ENCODE data around the gene ZYG11B.

GRCh38 chr1:52771384-52771783 is 45.1 kb downstream of the ZYG11B start:
- TF ChIP-seq, protein P1, sequence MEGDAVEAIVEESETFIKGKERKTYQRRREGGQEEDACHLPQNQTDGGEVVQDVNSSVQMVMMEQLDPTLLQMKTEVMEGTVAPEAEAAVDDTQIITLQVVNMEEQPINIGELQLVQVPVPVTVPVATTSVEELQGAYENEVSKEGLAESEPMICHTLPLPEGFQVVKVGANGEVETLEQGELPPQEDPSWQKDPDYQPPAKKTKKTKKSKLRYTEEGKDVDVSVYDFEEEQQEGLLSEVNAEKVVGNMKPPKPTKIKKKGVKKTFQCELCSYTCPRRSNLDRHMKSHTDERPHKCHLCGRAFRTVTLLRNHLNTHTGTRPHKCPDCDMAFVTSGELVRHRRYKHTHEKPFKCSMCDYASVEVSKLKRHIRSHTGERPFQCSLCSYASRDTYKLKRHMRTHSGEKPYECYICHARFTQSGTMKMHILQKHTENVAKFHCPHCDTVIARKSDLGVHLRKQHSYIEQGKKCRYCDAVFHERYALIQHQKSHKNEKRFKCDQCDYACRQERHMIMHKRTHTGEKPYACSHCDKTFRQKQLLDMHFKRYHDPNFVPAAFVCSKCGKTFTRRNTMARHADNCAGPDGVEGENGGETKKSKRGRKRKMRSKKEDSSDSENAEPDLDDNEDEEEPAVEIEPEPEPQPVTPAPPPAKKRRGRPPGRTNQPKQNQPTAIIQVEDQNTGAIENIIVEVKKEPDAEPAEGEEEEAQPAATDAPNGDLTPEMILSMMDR (IDR thresholded peaks at IDR 0.05), result no peak
- no peak for TF ChIP-seq POLR2A (IDR thresholded peaks at IDR 0.05)

Data from ovary (tissue), 3 donors.